Neural crest cell (in vitro differentiated cells): ENCODE measurements around the gene PHPT1. TPM values are rescaled to one million over a fixed set of nuclear protein-coding genes. Genes with fewer than 3 reads are reported as not detected.
A peak's percentile ranks its signal among the peaks of the same experiment; 100 is the strongest.
"Not testable (repeated sequence)": the region's sequence is repeated elsewhere in the genome, so short reads cannot be mapped to it uniquely, and the experiment has no call there.

Experiments used
- DNase-seq: peaks from one replicate; pipeline ENCODE4 v3.0.0; 2021; ENCODE audit warnings: low read depth, mixed read lengths, low spot score
- H3K27ac Mint-ChIP-seq: one replicate; pipeline ENCODE4 v1.8.0; 2021; ENCODE audit warnings: mild to moderate bottlenecking, mixed read lengths; ENCODE audit not compliant: unreplicated experiment
- H3K27me3 Mint-ChIP-seq: 2 replicates; pipeline ENCODE4 v1.8.0; 2021; ENCODE audit warnings: low read depth, mild to moderate bottlenecking, mixed read lengths
- H3K36me3 Mint-ChIP-seq: 2 replicates; pipeline ENCODE4 v1.8.0; 2021; ENCODE audit warnings: low read depth, mild to moderate bottlenecking, mixed read lengths
- H3K4me1 Mint-ChIP-seq: 2 replicates; pipeline ENCODE4 v1.8.0; 2021; ENCODE audit warnings: mixed read lengths
- H3K4me3 Mint-ChIP-seq: one replicate; pipeline ENCODE4 v1.8.0; 2021; ENCODE audit warnings: mild to moderate bottlenecking, mixed read lengths
- H3K9me3 Mint-ChIP-seq: 2 replicates; pipeline ENCODE4 v1.8.0; 2021; ENCODE audit warnings: mixed read lengths
- CTCF ChIP-seq: fragments of 200-600 bp; sonication (generic); conservative IDR thresholded peaks from 2 replicates; pipeline ENCODE4 v1.5.0; 2021; ENCODE audit warnings: antibody characterized with exemption, mild to moderate bottlenecking
- total RNA-seq: library from RNA; stranded (reverse); gene quantifications from 2 replicates; pipeline ENCODE4 v1.2.1, GENCODE V29; 2021

Gene PHPT1
- total RNA-seq, 1 donor from 2014 or later = 175 TPM

- Mint-ChIP-seq H3K27me3 (peaks cover 3% of the 10 kb centered on the region), H3K27ac (no peak overlapping the region), H3K9me3 (no peaks in the 10 kb centered on the region), H3K4me1 (no peaks in the 10 kb centered on the region), H3K4me3 (no peak overlapping the region), H3K36me3 (no peaks in the 10 kb centered on the region)
- TF ChIP-seq CTCF = no peak
- no peak for DNase-seq
These were observed 19.0 kb upstream of the PHPT1 start for GRCh38 chr9:136829981-136830885.

GRCh38 chr9:136831002-136831719, 18.0 kb upstream of the PHPT1 start:
- H3K4me3 Mint-ChIP-seq = no peak overlapping the region
- no peaks in the 10 kb centered on the region for H3K9me3 Mint-ChIP-seq
- peaks cover 3% of the 10 kb centered on the region for H3K27me3 Mint-ChIP-seq
- H3K36me3 Mint-ChIP-seq = no peaks in the 10 kb centered on the region
- no peak for DNase-seq
- H3K27ac Mint-ChIP-seq = no peak overlapping the region
- TF ChIP-seq CTCF = no peak
- H3K4me1 Mint-ChIP-seq = no peaks in the 10 kb centered on the region

- TF ChIP-seq CTCF = no peak
- DNase-seq = no peak
- no peaks in the 10 kb centered on the region for H3K36me3 Mint-ChIP-seq
- no peak overlapping the region for H3K27ac Mint-ChIP-seq
- no peak overlapping the region for H3K4me3 Mint-ChIP-seq
- no peaks in the 10 kb centered on the region for H3K9me3 Mint-ChIP-seq
- no peaks in the 10 kb centered on the region for H3K4me1 Mint-ChIP-seq
- peaks cover 3% of the 10 kb centered on the region for H3K27me3 Mint-ChIP-seq
These were observed 17.5 kb upstream of the PHPT1 start for GRCh38 chr9:136831720-136832104.

- no peak for TF ChIP-seq CTCF
- Mint-ChIP-seq H3K27ac (no peak overlapping the region), H3K9me3 (no peaks in the 10 kb centered on the region), H3K36me3 (no peaks in the 10 kb centered on the region), H3K4me3 (no peak overlapping the region), H3K4me1 (no peaks in the 10 kb centered on the region), H3K27me3 (peaks cover 3% of the 10 kb centered on the region)
- DNase-seq = no peak
These were observed 16.6 kb upstream of the PHPT1 start for GRCh38 chr9:136832581-136832980.

- peak overlapping the region; percentile 60 for H3K4me3 Mint-ChIP-seq
- DNase-seq, H3K9me3 Mint-ChIP-seq, H3K27me3 Mint-ChIP-seq, H3K4me1 Mint-ChIP-seq, H3K36me3 Mint-ChIP-seq, H3K27ac Mint-ChIP-seq: not testable (repeated sequence)
These were observed 15.7 kb upstream of the PHPT1 start for GRCh38 chr9:136833381-136834048.
